HepG2 (cell line): Measurements from ENCODE around the gene ZNF697. TPM values are rescaled to one million over a fixed set of nuclear protein-coding genes. Genes with fewer than 3 reads are reported as not detected.

ENCODE experiments used
- AHR ChIP-seq: IDR thresholded peaks from 2 replicates; pipeline ENCODE4 v1.6.1; 2018; ENCODE audit warnings: missing genetic modification reagents, missing compliant biosample characterization
- ATF1 ChIP-seq: IDR thresholded peaks from 2 replicates; pipeline ENCODE4 v1.6.1; 2016; ENCODE audit warnings: mild to moderate bottlenecking, control low read depth
- ATF4 ChIP-seq, 2 experiments: fragments of 450-650 bp in 1 of 2; sonication (generic) in 1 of 2; formaldehyde crosslinking; IDR thresholded peaks; 2 replicates each; pipeline versions ENCODE4 v1.5.0 to v1.8.0; 2020 to 2022; ENCODE audit warnings: mild to moderate bottlenecking in 1 of 2, missing genetic modification reagents in 1 of 2
- ATF6 ChIP-seq: sonication (generic); formaldehyde crosslinking; conservative IDR thresholded peaks from 2 replicates; pipeline ENCODE4 v1.4.0; 2020; ENCODE audit warnings: missing genetic modification reagents
- ATM ChIP-seq: fragments of 450-650 bp; IDR thresholded peaks from 2 replicates; pipeline ENCODE4 v1.7.1; 2017; ENCODE audit warnings: mild to moderate bottlenecking, borderline replicate concordance
- DPF2 ChIP-seq: sonication (generic); formaldehyde crosslinking; IDR thresholded peaks from 2 replicates; pipeline ENCODE4 v1.4.0; 2020; ENCODE audit warnings: mild to moderate bottlenecking, low read depth, missing genetic modification reagents, borderline replicate concordance
- FOXP1 ChIP-seq, 2 experiments: fragments of 450-650 bp in 1 of 2; IDR thresholded peaks; 2 replicates each; pipeline ENCODE4 v1.6.1; 2017 to 2018; ENCODE audit warnings: antibody characterized with exemption in 1 of 2
- ISX ChIP-seq: sonication (generic); formaldehyde crosslinking; conservative IDR thresholded peaks from 2 replicates; pipeline ENCODE4 v1.5.0; 2020; ENCODE audit warnings: missing genetic modification reagents
- JUND ChIP-seq: sonication (generic); formaldehyde crosslinking; IDR thresholded peaks from 2 replicates; pipeline ENCODE4 v1.8.0; 2022; ENCODE audit warnings: mild to moderate bottlenecking, missing genetic modification reagents
- MAFG ChIP-seq: sonication (generic); formaldehyde crosslinking; IDR thresholded peaks from 2 replicates; pipeline ENCODE4 v1.5.1; 2020; ENCODE audit warnings: mild to moderate bottlenecking, missing genetic modification reagents
- MXD4 ChIP-seq: IDR thresholded peaks from 2 replicates; pipeline ENCODE4 v1.6.1; 2016; ENCODE audit warnings: mild to moderate bottlenecking, missing biosample characterization, missing genetic modification reagents
- NFE2 ChIP-seq: sonication (generic); formaldehyde crosslinking; IDR thresholded peaks from 2 replicates; pipeline ENCODE4 v1.4.0; 2020; ENCODE audit warnings: missing genetic modification reagents
- TBX2 ChIP-seq: sonication (generic); formaldehyde crosslinking; IDR thresholded peaks from 2 replicates; pipeline ENCODE4 v1.5.0; 2020; ENCODE audit warnings: missing genetic modification reagents, mild to moderate bottlenecking, borderline replicate concordance
- TEF ChIP-seq: sonication (generic); formaldehyde crosslinking; IDR thresholded peaks from 2 replicates; pipeline ENCODE4 v1.5.0; 2020; ENCODE audit warnings: missing genetic modification reagents
- XBP1 ChIP-seq: sonication (generic); formaldehyde crosslinking; IDR thresholded peaks from 2 replicates; pipeline ENCODE4 v1.5.0; 2020; ENCODE audit warnings: missing genetic modification reagents
- ZBTB14 ChIP-seq: sonication (generic); formaldehyde crosslinking; IDR thresholded peaks from 2 replicates; pipeline ENCODE4 v1.4.0; 2020; ENCODE audit warnings: missing genetic modification reagents
- ZBTB39 ChIP-seq: sonication (generic); formaldehyde crosslinking; IDR thresholded peaks from 2 replicates; pipeline ENCODE4 v1.5.0; 2020; ENCODE audit warnings: missing genetic modification reagents
- ZNF280B ChIP-seq: sonication (generic); formaldehyde crosslinking; IDR thresholded peaks from 2 replicates; pipeline ENCODE4 v1.5.0; 2020; ENCODE audit warnings: missing genetic modification reagents, mild to moderate bottlenecking, borderline replicate concordance
- ZNF326 ChIP-seq: sonication (generic); formaldehyde crosslinking; IDR thresholded peaks from 2 replicates; pipeline ENCODE4 v1.4.0; 2020; ENCODE audit warnings: missing genetic modification reagents, borderline replicate concordance
- ZNF354B ChIP-seq: sonication (generic); formaldehyde crosslinking; IDR thresholded peaks from 2 replicates; pipeline ENCODE4 v1.8.0; 2022; ENCODE audit warnings: mild to moderate bottlenecking, missing genetic modification reagents
- ZNF678 ChIP-seq: sonication (generic); formaldehyde crosslinking; IDR thresholded peaks from 2 replicates; pipeline ENCODE4 v1.4.0; 2020; ENCODE audit warnings: mild to moderate bottlenecking, missing genetic modification reagents
- ZSCAN25 ChIP-seq: sonication (generic); formaldehyde crosslinking; IDR thresholded peaks from 2 replicates; pipeline ENCODE4 v1.8.0; 2022; ENCODE audit warnings: mild to moderate bottlenecking, missing genetic modification reagents
- polyA plus RNA-seq, 8 experiments: library from polyadenylated mRNA; depleted of rRNA in 3 of 8; stranded (reverse) in 7 of 8; unstranded in 1 of 8; fragments of >200 nt; fragmentation: Illumina TruSeq in 4 of 8; extraction: Trizol in 4 of 8; gene quantifications; 2 replicates each; pipeline versions ENCODE4 v1.2.1 to v1.2.3, GENCODE V29; 2011 to 2016; ENCODE audit warnings: low read depth in 4 of 8, missing spikeins in 1 of 8, mixed read lengths in 1 of 8; ENCODE audit not compliant: insufficient read depth in 1 of 8
- total RNA-seq, 5 experiments: library from RNA; depleted of rRNA; stranded (reverse); fragments of >200 nt; fragmentation: Illumina TruSeq; extraction: Trizol; gene quantifications; 2 replicates each; pipeline ENCODE4 v1.2.3, GENCODE V29; 2016; ENCODE audit warnings: low read depth in 1 of 5

The ZNF697 gene
- total and polyA plus RNA-seq, 2 of the 13 experiments (the other 11 are each of a cell fraction or from before 2014, with no cell fraction given), result 2.3 to 7.1 TPM

GRCh38 chr1:119631433-119632102, 16.5 kb downstream of the ZNF697 start (continued):
- TF ChIP-seq ZBTB39 (CRISPR knock-in tag) (no peak), MXD4 (CRISPR knock-in tag) (peak; percentile 88), NFE2 (CRISPR knock-in tag) (no peak), DPF2 (CRISPR knock-in tag) (no peak; the same call in 1 of the 2 replicates), JUND (CRISPR knock-in tag) (no peak), ZNF280B (CRISPR knock-in tag) (no peak), ZBTB14 (CRISPR knock-in tag) (0 out of 2 replicates have a peak, but pooled peaks have one; percentile 39), ZNF678 (peak; percentile 81; the same call in 1 of the 2 replicates), ZSCAN25 (CRISPR knock-in tag) (peak; percentile 52; the same call in 1 of the 2 replicates), TBX2 (CRISPR knock-in tag) (peak; percentile 87), XBP1 (CRISPR knock-in tag) (no peak), ZNF354B (CRISPR knock-in tag) (no peak), ATF6 (CRISPR knock-in tag) (no peak), ATM (no peak), FOXP1 (IDR thresholded peaks at IDR 0.05) (no peak), FOXP1 (CRISPR knock-in tag; IDR thresholded peaks at IDR 0.05) (no peak), MAFG (CRISPR knock-in tag) (no peak), AHR (CRISPR knock-in tag) (no peak), TEF (CRISPR knock-in tag) (no peak), ATF4 (CRISPR knock-in tag; IDR thresholded peaks at IDR 0.05) (no peak), ZNF326 (CRISPR knock-in tag) (no peak), ATF1 (CRISPR knock-in tag) (no peak), ISX (CRISPR knock-in tag) (no peak)
